Endothelial cell of umbilical vein (primary cell): ENCODE data around the gene BIRC6. TPM values are rescaled to one million over a fixed set of nuclear protein-coding genes. Genes with fewer than 3 reads are reported as not detected.

Experiments
- BruUV-seq: library from RNA; stranded (reverse); fragments of 400-500 nt; replicated peaks from 2 replicates; lab custom pipeline; 2021; lab: Mats Ljungman, UMichigan
- CTCF ChIA-PET: fragments of 300-600, 350-600 bp; sonication (Branson Sonifier 250); formaldehyde crosslinking; loops from one replicate; lab custom pipeline; 2021; ENCODE audit warnings: antibody characterized with exemption, inconsistent platforms; lab: Charles Lee
- POLR2A ChIA-PET: fragments of 300-600, 350-600 bp; sonication (Branson Sonifier 250); formaldehyde crosslinking; loops from one replicate; lab custom pipeline; 2021; ENCODE audit warnings: antibody characterized with exemption, inconsistent platforms; lab: Charles Lee
- DNase-seq: peaks from one replicate; pipeline ENCODE4 v3.0.0-alpha.2; 2011; ENCODE audit warnings: low read depth, low spot score
- FAIRE-seq: peaks from 2 replicates; lab custom pipeline; 2011; peaks lifted over from hg19 to GRCh38; lab: Jason Lieb, UNC
- H2AFZ ChIP-seq: 2 replicates; pipeline ENCODE4 v1.6.0; 2012; ENCODE audit warnings: low read depth, low read length, control low read depth, inconsistent platforms
- H3K27ac ChIP-seq: 2 replicates; pipeline ENCODE4 v1.5.1; 2011; ENCODE audit warnings: low read depth, mild to moderate bottlenecking, control low read depth, low read length, moderate library complexity; ENCODE audit not compliant: insufficient read depth
- H3K27me3 ChIP-seq, 2 experiments: 2 replicates each; pipeline versions ENCODE4 v1.6.0 to v1.6.1; 2011; ENCODE audit warnings: low read length in 2 of 2, mixed read lengths in 1 of 2; ENCODE audit not compliant: control insufficient read depth in 2 of 2, insufficient read depth in 2 of 2
- H3K36me3 ChIP-seq, 2 experiments: 2 replicates in 1 of 2; 3 replicates in 1 of 2; pipeline ENCODE4 v1.5.1; 2011; ENCODE audit warnings: low read length in 2 of 2, mild to moderate bottlenecking in 1 of 2, moderate library complexity in 1 of 2; ENCODE audit not compliant: control insufficient read depth in 2 of 2, insufficient read depth in 2 of 2; ENCODE audit errors: extremely low read depth in 1 of 2
- H3K4me1 ChIP-seq: 3 replicates; pipeline ENCODE4 v1.5.1; 2011; ENCODE audit warnings: mild to moderate bottlenecking, low read length; ENCODE audit not compliant: control insufficient read depth, insufficient read depth; ENCODE audit errors: extremely low read depth
- H3K4me2 ChIP-seq: 2 replicates; pipeline ENCODE4 v1.6.1; 2011; ENCODE audit warnings: low read length, control low read depth, mixed read lengths; ENCODE audit not compliant: insufficient read depth
- H3K4me3 ChIP-seq, 3 experiments: fragments of 200-600 bp in 1 of 3; sonication (generic), shearing (Covaris generic) in 1 of 3; replicated peaks in 1 of 3; 2 replicates each; pipeline ENCODE4 v1.5.1; 2011 to 2016; ENCODE audit warnings: control low read depth in 3 of 3, low read length in 3 of 3, mild to moderate bottlenecking in 2 of 3, inconsistent platforms in 1 of 3, low read depth in 1 of 3, moderate library complexity in 1 of 3; ENCODE audit not compliant: insufficient read depth in 1 of 3
- H3K79me2 ChIP-seq: 2 replicates; pipeline ENCODE4 v1.6.0; 2012; ENCODE audit warnings: low read length, inconsistent platforms; ENCODE audit not compliant: control insufficient read depth, insufficient read depth
- H3K9ac ChIP-seq: replicated peaks from 2 replicates; pipeline ENCODE3; 2011; ENCODE audit warnings: low read length, control low read depth; ENCODE audit not compliant: insufficient read depth; ENCODE audit errors: extremely low read depth
- H3K9me1 ChIP-seq: replicated peaks from 3 replicates; pipeline ENCODE4 v1.6.0; 2011; ENCODE audit warnings: mild to moderate bottlenecking, low read length; ENCODE audit not compliant: control insufficient read depth, insufficient read depth; ENCODE audit errors: extremely low read depth
- H3K9me3 ChIP-seq: replicated peaks from 2 replicates; pipeline ENCODE4 v1.5.1; 2012; ENCODE audit warnings: low read length, inconsistent platforms; ENCODE audit not compliant: control insufficient read depth, insufficient read depth
- H4K20me1 ChIP-seq: replicated peaks from 2 replicates; pipeline ENCODE3; 2011; ENCODE audit warnings: mild to moderate bottlenecking, low read length; ENCODE audit not compliant: control insufficient read depth, insufficient read depth; ENCODE audit errors: extremely low read depth
- EZH2 ChIP-seq: IDR thresholded peaks from 2 replicates; pipeline ENCODE4 v1.6.1; 2012; ENCODE audit warnings: borderline replicate concordance, low read depth, mild to moderate bottlenecking, moderate library complexity, low read length, inconsistent platforms; ENCODE audit not compliant: severe bottlenecking
- FOS ChIP-seq: IDR thresholded peaks from 2 replicates; pipeline ENCODE4 v1.6.1; 2011; ENCODE audit warnings: mild to moderate bottlenecking, low read length, moderate library complexity, borderline replicate concordance; ENCODE audit not compliant: insufficient read depth
- GATA2 ChIP-seq: IDR thresholded peaks from 2 replicates; pipeline ENCODE4 v1.7.0; 2011; ENCODE audit warnings: low read depth, mild to moderate bottlenecking, moderate library complexity, mixed read lengths, low read length; ENCODE audit not compliant: insufficient read length, insufficient read depth
- JUN ChIP-seq: IDR thresholded peaks from 2 replicates; pipeline ENCODE4 v1.6.1; 2011; ENCODE audit warnings: borderline replicate concordance, low read depth; ENCODE audit not compliant: insufficient read length, insufficient read depth
- dilution Hi-C: fragments of 300-500 bp; cut with MboI; formaldehyde crosslinking; loops from one replicate; pipeline ENCODE4 v1.15.0; 2019; ENCODE audit warnings: low sequenced_read_pairs; ENCODE audit not compliant: extremely low pct_ligation_motif_present
- intact Hi-C: fragments of 100-400 bp; cut with micrococcal nuclease; formaldehyde crosslinking; loops from one replicate; pipeline ENCODE4 v1.10.0; 2022
- polyA plus RNA-seq, 4 experiments: library from polyadenylated mRNA; depleted of rRNA in 3 of 4; stranded (reverse) in 3 of 4; unstranded in 1 of 4; fragments of >200 nt; gene quantifications; 2 replicates each; pipeline versions ENCODE4 v1.2.1 to v1.2.3, GENCODE V29; 2011 to 2012; ENCODE audit warnings: missing spikeins in 1 of 4
- total RNA-seq: library from RNA; stranded (reverse); gene quantifications from 2 replicates; pipeline ENCODE4 v1.2.3, GENCODE V29; 2021
- TF ChIP-seq, protein P1 (sequence below): IDR thresholded peaks from 2 replicates; pipeline ENCODE4 v1.6.1; 2011; ENCODE audit not compliant: insufficient read depth, insufficient read length
- TF ChIP-seq, protein P2 (sequence below), 2 donors: IDR thresholded peaks; 1 replicate in 1 of 2; 2 replicates in 1 of 2; pipeline ENCODE4 v1.5.1; 2011; ENCODE audit warnings: low read length in 2 of 2, mild to moderate bottlenecking in 2 of 2, moderate library complexity in 2 of 2, control low read depth in 1 of 2, inconsistent platforms in 1 of 2, low read depth in 1 of 2; ENCODE audit not compliant: insufficient read depth in 1 of 2; ENCODE audit errors: extremely low read depth in 1 of 2

The BIRC6 gene
- total and polyA plus RNA-seq, 2 donors (not counting 3 experiments of a cell fraction or from before 2014, with no cell fraction given): 34.2 to 83.1 TPM

DNA sequence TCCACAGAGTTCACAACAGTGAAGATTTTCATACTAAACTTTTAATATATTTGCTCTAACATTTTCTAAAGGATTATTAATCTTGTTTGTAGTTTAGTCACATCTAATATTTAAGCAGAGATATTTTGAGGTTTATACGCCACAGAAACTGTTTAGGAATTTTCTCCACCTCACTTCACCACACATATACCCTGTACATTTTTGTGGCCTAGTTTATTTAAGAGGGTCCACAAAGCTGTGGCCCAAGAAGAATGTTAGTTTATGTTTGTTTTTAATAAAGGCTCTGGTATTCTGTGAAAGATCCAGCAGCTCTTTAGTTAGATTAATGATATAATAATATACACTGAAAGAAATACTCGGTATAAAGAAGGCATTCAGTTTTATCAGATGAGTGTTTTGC, 138.3 kb downstream of the BIRC6 start:
- no peak overlapping the region for H3K4me3 ChIP-seq
- peaks cover 4% of the 10 kb centered on the region for H3K79me2 ChIP-seq
- no peaks in the 10 kb centered on the region for H3K27me3 ChIP-seq
- no peak overlapping the region for H3K9ac ChIP-seq
- dilution Hi-C loops (no loop called here), intact Hi-C loops (no loop called here)
- peaks cover 6 to 12% of the 10 kb centered on the region in 2 experiments for H3K36me3 ChIP-seq
- no peak for TF ChIP-seq EZH2
- no peak for TF ChIP-seq JUN
- TF ChIP-seq, protein P1, sequence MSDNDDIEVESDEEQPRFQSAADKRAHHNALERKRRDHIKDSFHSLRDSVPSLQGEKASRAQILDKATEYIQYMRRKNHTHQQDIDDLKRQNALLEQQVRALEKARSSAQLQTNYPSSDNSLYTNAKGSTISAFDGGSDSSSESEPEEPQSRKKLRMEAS: no peak
- TF ChIP-seq GATA2: no peak
- no peak for TF ChIP-seq FOS
- TF ChIP-seq, protein P2, sequence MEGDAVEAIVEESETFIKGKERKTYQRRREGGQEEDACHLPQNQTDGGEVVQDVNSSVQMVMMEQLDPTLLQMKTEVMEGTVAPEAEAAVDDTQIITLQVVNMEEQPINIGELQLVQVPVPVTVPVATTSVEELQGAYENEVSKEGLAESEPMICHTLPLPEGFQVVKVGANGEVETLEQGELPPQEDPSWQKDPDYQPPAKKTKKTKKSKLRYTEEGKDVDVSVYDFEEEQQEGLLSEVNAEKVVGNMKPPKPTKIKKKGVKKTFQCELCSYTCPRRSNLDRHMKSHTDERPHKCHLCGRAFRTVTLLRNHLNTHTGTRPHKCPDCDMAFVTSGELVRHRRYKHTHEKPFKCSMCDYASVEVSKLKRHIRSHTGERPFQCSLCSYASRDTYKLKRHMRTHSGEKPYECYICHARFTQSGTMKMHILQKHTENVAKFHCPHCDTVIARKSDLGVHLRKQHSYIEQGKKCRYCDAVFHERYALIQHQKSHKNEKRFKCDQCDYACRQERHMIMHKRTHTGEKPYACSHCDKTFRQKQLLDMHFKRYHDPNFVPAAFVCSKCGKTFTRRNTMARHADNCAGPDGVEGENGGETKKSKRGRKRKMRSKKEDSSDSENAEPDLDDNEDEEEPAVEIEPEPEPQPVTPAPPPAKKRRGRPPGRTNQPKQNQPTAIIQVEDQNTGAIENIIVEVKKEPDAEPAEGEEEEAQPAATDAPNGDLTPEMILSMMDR (IDR thresholded peaks at IDR 0.05; ENCODE audit: extremely low read depth in 1 of 2, insufficient read depth in 1 of 2, low read depth in 1 of 2, low read length in 2 of 2): no peak
- no peak overlapping the region for H2AFZ ChIP-seq
- no peaks in the 10 kb centered on the region for H3K9me3 ChIP-seq
- CTCF ChIA-PET: interaction anchor here (1.4 kb wide), 1 partner anchor 12 kb away, joined by 5 read pairs; no protein-coding TSS in a partner anchor
- no peak overlapping the region for H3K27ac ChIP-seq
- POLR2A ChIA-PET: no interaction called here
- no peaks in the 10 kb centered on the region for H4K20me1 ChIP-seq
- no TSS peak for BruUV-seq
- H3K4me2 ChIP-seq: no peak overlapping the region
- FAIRE-seq (no peak), DNase-seq (no peak)
- no peaks in the 10 kb centered on the region for H3K4me1 ChIP-seq
- H3K9me1 ChIP-seq: no peaks in the 10 kb centered on the region
